HEK293 (cell line): ENCODE results near the gene KEAP1.

ENCODE experiments used
- CTCF ChIP-seq: fragments of 450-650 bp; formaldehyde crosslinking; IDR thresholded peaks from 2 replicates; pipeline ENCODE4 v1.5.1; 2016; ENCODE audit warnings: missing biosample characterization, missing genetic modification characterization
- GLIS2 ChIP-seq: fragments of 450-650 bp; formaldehyde crosslinking; IDR thresholded peaks from 2 replicates; pipeline ENCODE4 v1.5.1; 2016; ENCODE audit warnings: missing biosample characterization, missing genetic modification characterization
- KLF9 ChIP-seq: fragments of 450-650 bp; formaldehyde crosslinking; IDR thresholded peaks from 2 replicates; pipeline ENCODE4 v1.5.1; 2016; ENCODE audit warnings: missing biosample characterization, missing genetic modification characterization, low read depth
- TRIM28 ChIP-seq: IDR thresholded peaks from 2 replicates; pipeline ENCODE4 v1.6.1; 2011; ENCODE audit warnings: low read length, control low read depth, borderline replicate concordance
- YY1 ChIP-seq: fragments of 450-650 bp; formaldehyde crosslinking; IDR thresholded peaks from 2 replicates; pipeline ENCODE4 v1.5.1; 2018; ENCODE audit warnings: missing biosample characterization, missing genetic modification characterization
- ZFP3 ChIP-seq: fragments of 450-650 bp; formaldehyde crosslinking; IDR thresholded peaks from 2 replicates; pipeline ENCODE4 v1.5.1; 2016; ENCODE audit warnings: low read depth, missing biosample characterization, missing genetic modification characterization
- ZNF114 ChIP-seq: fragments of 450-650 bp; formaldehyde crosslinking; IDR thresholded peaks from 2 replicates; pipeline ENCODE4 v1.5.0; 2017; ENCODE audit warnings: missing biosample characterization, missing genetic modification characterization
- ZNF302 ChIP-seq: fragments of 450-650 bp; formaldehyde crosslinking; IDR thresholded peaks from 2 replicates; pipeline ENCODE4 v1.5.1; 2016; ENCODE audit warnings: missing biosample characterization, missing genetic modification characterization, low read depth
- ZNF529 ChIP-seq: fragments of 450-650 bp; formaldehyde crosslinking; IDR thresholded peaks from 2 replicates; pipeline ENCODE4 v1.5.1; 2017; ENCODE audit warnings: missing genetic modification characterization, missing biosample characterization; ENCODE audit not compliant: insufficient replicate concordance
- ZNF549 ChIP-seq: fragments of 450-650 bp; IDR thresholded peaks from 2 replicates; pipeline ENCODE4 v1.5.1; 2018; ENCODE audit warnings: missing biosample characterization, missing genetic modification characterization, mild to moderate bottlenecking, inconsistent platforms, moderate library complexity
- ZNF658 ChIP-seq: fragments of 450-650 bp; formaldehyde crosslinking; IDR thresholded peaks from 2 replicates; pipeline ENCODE4; 2016; ENCODE audit warnings: missing biosample characterization, missing genetic modification characterization
- TF ChIP-seq, protein P1 (sequence below): fragments of 450-650 bp; formaldehyde crosslinking; IDR thresholded peaks from 2 replicates; pipeline ENCODE4 v1.5.1; 2016; ENCODE audit warnings: missing biosample characterization, missing genetic modification characterization
- TF ChIP-seq, protein P2 (sequence below): fragments of 450-650 bp; formaldehyde crosslinking; IDR thresholded peaks from 2 replicates; pipeline ENCODE4 v1.5.1; 2017; ENCODE audit warnings: missing biosample characterization, missing genetic modification characterization

GRCh38 chr19:10460714-10461046 is 42.5 kb downstream of the KEAP1 start:
- TF ChIP-seq ZFP3 (tag by site-specific recombination) (no peak), ZNF529 (tag by site-specific recombination) (no peak), CTCF (tag by site-specific recombination) (no peak), ZNF302 (tag by site-specific recombination) (no peak), YY1 (tag by site-specific recombination) (no peak), GLIS2 (tag by site-specific recombination) (no peak), TRIM28 (no peak), ZNF114 (tag by site-specific recombination) (no peak), ZNF549 (no peak), KLF9 (no peak), ZNF658 (no peak)
- TF ChIP-seq, protein P1, sequence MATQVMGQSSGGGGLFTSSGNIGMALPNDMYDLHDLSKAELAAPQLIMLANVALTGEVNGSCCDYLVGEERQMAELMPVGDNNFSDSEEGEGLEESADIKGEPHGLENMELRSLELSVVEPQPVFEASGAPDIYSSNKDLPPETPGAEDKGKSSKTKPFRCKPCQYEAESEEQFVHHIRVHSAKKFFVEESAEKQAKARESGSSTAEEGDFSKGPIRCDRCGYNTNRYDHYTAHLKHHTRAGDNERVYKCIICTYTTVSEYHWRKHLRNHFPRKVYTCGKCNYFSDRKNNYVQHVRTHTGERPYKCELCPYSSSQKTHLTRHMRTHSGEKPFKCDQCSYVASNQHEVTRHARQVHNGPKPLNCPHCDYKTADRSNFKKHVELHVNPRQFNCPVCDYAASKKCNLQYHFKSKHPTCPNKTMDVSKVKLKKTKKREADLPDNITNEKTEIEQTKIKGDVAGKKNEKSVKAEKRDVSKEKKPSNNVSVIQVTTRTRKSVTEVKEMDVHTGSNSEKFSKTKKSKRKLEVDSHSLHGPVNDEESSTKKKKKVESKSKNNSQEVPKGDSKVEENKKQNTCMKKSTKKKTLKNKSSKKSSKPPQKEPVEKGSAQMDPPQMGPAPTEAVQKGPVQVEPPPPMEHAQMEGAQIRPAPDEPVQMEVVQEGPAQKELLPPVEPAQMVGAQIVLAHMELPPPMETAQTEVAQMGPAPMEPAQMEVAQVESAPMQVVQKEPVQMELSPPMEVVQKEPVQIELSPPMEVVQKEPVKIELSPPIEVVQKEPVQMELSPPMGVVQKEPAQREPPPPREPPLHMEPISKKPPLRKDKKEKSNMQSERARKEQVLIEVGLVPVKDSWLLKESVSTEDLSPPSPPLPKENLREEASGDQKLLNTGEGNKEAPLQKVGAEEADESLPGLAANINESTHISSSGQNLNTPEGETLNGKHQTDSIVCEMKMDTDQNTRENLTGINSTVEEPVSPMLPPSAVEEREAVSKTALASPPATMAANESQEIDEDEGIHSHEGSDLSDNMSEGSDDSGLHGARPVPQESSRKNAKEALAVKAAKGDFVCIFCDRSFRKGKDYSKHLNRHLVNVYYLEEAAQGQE (tag by site-specific recombination) = no peak
- TF ChIP-seq, protein P2, sequence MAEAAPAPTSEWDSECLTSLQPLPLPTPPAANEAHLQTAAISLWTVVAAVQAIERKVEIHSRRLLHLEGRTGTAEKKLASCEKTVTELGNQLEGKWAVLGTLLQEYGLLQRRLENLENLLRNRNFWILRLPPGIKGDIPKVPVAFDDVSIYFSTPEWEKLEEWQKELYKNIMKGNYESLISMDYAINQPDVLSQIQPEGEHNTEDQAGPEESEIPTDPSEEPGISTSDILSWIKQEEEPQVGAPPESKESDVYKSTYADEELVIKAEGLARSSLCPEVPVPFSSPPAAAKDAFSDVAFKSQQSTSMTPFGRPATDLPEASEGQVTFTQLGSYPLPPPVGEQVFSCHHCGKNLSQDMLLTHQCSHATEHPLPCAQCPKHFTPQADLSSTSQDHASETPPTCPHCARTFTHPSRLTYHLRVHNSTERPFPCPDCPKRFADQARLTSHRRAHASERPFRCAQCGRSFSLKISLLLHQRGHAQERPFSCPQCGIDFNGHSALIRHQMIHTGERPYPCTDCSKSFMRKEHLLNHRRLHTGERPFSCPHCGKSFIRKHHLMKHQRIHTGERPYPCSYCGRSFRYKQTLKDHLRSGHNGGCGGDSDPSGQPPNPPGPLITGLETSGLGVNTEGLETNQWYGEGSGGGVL (tag by site-specific recombination) = no peak
